OCI-M2 (cell line): ENCODE results near the gene CAMK2B.

ENCODE experiments used
- DNase-seq: peaks from one replicate; lab custom pipeline; 2025; ENCODE audit not compliant: unreplicated experiment; lab: John Stamatoyannopoulos, UW

CAMK2B gene

DNA sequence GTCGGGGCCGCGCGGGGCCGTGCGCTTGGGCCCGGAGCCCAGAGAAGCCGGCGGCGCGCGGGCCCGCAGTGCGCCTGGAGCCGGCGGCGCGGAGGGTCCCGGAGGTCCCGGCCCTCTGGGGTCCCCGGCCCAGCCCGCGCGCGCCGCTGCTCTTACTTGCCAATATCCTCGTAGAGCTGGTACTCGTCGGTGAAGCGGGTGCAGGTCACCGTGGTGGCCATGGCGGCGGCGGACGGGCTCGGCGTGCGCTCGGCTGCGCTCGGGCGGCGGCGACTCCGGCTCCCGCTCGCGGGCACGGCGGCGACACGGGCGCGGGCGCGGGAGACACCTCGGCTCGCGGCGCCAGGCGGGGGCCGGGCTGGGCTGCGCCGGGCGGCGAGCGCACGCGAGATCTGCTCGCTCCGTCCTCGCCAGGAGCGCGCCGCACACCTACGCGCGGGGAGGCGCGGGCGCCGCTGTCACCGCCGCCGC is at the start of gene CAMK2B:
CAMK2B (minus strand) TSS at position 394 of the 471 bp plus-strand sequence; CDS start at position 221, 173 bp downstream.
- DNase-seq = no peak

DNA sequence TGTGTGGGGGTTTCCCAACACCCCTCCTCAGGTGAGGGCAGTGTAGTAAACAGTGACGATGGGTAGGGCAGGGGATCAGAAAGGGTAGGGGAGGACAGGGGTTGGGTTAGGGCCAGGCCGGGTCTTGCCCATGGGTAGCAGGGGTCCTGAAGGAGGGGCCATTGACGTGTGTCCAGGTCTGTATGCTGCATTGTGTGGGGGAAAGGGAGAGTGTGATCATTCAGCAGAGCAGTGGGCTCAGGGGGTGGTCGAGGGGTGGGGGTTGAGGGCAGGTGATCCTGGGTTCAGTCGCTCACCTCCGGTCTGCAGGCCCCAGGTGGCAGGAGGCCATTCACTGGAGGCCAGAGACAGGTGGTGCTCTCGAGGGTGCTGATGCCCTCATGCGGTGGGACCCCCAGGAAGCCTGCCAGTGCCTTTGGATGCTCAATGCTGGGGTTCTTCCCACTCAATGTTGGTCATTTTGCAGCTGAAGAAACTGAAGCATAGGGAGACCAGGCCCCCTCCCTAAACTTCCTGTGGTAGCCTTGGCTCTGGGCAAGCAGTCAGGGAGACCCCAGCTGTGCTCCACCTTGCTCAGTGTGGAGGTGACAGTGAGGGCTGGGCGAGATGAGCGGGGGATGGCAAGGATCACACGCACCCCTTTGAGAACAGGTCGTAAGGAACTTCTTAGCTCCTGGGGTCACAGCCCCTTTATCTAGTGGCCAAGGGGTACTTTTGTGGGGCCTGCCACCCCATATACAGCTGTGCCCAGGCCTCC is 48.8 kb upstream of the CAMK2B start:
- DNase-seq = no peak

DNA sequence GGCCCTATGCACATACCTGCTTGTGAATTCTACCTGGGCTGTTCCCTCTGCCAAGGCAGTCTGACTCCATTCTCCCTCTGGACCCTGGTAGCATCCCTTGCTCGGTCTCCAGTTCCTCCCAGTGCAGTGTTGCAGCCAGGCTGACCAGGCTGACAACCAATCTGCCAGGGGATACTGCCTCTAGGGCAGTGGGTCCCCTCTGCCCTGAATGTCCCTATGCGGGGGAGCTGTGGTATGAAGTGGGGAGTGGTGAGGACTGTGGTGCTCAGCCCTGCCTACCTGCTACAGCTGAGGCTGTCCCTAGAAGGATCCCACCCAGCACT is 48.0 kb upstream of the CAMK2B start:
- no peak for DNase-seq

- no peak for DNase-seq
Measured at GRCh38 chr7:44372560-44373417, 47.4 kb upstream of the CAMK2B start.

GRCh38 chr7:44368885-44369284 is 43.5 kb upstream of the CAMK2B start:
- DNase-seq = no peak

DNA sequence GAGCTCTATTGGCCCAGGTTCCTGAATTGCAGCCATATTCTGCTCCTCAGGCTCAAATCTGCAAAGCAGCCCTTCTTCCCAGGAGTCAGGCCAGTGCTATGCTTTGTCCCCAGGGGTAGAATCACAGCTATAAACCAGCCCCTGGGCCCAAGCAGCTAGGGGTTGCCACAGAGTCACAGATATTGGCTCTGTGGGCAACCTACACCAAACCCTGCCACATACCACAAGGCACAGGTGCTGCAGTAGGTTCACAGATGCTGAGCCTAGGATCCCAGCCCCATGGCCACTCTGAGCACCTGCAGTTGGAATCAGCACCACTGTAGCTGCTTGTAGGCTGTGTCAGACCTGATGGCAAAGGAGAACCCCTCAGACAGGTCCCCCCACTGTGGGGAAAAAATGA is 43.1 kb upstream of the CAMK2B start:
- DNase-seq = no peak

GRCh38 chr7:44367475-44368043 is 42.2 kb upstream of the CAMK2B start:
- no peak for DNase-seq

DNA sequence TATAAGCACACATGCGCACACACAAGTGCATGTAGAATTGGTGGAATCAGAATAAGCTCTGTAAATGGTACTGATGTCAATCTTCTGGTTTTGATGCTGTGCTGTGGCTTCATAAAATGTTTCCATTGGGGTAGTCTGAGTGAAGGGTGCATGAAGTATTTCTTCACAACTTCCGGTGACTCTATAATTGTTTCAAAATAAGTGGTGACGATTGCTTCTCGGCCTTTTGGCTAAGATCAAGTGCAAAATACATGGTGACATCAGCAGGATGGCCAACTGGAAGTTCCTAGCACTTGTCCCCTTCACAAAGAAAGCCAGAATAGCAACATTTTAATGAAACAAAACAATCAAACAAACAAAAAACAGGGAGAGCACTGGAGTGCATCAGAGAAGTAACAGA is 41.6 kb upstream of the CAMK2B start:
- no peak for DNase-seq

GRCh38 chr7:44353668-44354067 is 28.3 kb upstream of the CAMK2B start:
- DNase-seq = no peak

DNA sequence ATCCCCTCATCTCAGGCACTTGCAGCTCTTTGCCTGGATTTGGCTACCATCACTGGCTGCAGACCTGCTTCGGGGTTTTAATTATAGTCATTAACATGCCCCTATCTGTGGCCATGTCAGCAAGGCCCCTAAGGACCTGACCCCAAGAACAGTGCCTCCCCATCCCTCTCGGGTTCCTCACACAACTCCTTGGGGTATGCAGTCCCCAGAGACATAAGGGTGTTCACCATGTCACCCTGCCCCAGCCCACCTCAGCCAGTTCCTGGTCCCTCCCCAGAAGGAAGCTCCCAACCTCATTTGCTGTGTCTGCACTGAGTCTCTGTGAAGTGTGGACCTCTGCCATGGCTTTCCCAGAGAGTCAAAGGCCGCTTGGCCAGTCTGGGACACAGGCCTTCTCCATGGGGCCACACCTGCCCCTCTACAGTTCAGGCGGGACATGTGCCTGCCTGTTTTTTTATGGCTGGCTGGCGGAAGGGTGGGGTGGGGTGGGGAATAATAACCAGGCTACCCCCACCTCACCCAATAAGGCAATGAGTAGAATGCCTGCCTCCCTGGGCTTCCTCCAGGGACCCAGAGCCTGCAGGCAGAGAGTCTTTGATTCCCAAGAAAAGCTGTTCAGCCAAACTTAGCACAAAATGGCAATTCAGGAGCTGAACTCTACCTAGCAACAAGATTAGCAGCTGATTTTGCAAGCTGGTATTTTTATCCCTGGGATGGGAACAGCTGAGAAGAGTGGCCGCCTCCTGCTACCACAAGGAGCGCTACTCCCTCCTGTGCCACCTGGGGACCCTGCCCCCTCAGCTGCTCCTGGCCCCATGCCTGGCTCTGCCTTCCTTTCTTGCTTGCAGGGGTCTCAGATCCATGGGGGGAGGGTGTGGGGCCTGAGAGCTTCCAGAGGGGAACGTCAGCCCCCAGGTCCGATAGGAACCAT is 23.7 kb upstream of the CAMK2B start:
- DNase-seq = no peak

- DNase-seq = no peak
Measured at GRCh38 chr7:44348300-44348699, 22.9 kb upstream of the CAMK2B start.

DNA sequence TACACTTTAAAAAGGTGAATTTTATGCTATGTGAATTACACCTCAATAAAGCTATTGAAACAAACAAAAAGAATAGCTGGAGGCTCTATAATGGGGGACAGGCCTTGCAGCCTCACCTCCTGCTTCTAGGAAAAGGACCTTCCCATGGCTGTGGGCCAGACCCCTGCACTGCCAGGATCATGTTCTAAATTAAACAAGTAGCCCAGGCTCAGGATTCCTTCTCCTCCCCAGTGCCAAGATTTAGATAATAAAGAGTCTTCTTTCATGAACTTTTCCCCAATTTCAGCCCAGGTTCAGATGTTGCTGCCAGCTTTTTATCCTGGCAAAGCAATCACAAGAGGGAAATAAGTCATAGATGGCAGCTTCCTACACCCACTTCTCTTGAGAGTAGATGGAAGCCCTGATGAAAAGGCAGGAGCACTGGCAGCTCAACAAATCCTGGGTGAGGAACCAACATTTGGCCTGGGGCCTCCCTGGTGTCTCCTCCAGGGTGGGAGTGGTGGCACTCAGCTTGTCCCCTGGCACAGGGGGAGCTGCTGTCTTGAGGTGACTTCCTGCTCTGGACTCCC is 22.2 kb upstream of the CAMK2B start:
- no peak for DNase-seq

DNA sequence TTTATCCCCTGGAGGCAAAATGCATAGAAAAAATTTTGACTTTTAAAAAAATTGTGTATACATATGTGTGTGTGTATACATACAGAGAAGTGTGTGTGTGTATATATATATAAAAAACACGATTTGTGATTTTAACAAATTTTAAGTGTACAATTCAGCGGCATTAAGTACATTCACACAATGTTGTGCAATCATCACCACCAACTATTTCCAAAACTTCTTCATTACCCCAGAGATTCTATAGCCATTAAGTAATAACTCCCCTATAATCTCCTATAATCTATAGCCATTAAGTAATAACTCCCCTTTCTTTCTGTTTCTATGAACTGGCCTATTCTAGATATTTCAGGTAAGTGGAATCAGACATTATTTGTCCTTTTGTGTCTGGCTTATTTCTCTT is 20.7 kb upstream of the CAMK2B start:
- DNase-seq = no peak

DNA sequence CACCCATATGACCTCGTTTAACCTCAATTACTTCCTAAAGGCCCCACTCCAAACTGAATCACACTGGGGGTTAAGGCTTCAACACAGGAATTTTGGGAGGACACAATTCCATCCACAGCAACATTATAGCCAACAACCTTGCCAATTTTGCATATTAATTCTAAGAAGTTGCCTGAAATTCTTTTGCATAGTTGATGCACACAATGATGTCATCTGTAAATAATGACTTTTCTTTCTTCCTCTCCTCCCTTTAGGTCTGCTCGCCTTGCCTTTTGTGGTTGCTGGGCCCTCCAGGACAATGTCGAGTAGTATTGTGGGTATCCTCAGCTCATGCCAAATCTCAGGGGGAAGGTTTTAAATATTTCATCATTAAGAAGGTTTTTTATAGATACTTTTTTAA is 16.0 kb upstream of the CAMK2B start:
- no peak for DNase-seq

DNA sequence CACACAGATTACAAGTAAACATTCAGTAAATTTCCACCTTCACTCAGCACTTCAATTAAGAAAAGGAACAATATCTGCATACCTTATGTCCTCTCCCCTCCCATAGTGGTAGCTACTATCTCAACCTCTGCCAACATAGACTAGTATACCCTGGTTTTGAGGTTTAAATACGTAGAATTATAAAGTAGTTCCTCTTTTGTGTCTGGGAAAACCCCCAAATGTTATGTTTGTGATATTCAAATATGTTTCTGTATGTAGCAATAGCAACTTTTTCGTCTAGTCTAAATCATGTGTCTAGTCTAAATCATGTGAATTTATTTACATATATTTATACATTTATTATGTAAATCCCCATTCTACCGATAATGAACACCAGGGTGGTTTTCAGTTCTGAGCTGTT is 13.2 kb upstream of the CAMK2B start:
- DNase-seq = no peak

DNA sequence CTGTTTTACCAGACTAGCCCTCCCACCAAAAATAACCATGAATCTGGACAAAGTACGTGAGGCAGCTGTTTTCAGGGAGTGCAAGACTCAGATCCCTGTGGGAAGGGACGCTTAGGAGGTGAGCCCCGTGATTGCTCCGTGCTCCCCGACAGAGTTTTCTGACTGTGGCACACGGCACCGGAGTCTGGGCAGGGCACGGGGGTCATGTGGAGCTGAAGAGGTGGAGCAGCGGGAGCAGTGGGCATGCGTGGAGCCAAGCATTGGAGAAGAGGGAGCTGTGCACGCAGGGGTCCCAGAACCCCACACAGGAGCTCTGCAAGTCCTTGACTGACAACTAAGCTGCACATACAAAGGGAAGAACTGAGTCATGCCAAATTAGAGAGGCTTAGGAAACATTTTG is 11.1 kb upstream of the CAMK2B start:
- no peak for DNase-seq

GRCh38 chr7:44335184-44335583 is 9.8 kb upstream of the CAMK2B start:
- no peak for DNase-seq

DNA sequence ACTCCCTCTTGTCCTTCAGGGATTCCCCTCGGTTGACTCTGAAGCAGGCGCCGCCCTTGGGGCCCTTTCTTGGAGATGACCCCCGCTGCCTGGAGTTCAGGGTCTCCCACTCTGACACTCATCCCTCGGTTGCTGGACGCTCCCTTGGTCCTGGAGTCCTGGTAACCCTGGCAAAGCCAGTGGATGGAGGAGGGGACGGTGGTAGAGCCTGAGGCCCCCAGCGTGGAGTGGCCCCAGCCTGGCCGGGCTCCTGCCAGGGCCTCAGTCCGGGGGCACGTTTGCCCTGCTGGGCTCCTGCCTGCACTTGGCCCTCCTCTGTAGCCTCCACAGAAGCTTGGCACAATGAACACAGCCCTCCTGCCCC is 9.3 kb upstream of the CAMK2B start:
- DNase-seq = no peak

GRCh38 chr7:44333911-44334733 is 8.7 kb upstream of the CAMK2B start:
- DNase-seq = no peak

GRCh38 chr7:44331682-44332081 is 6.3 kb upstream of the CAMK2B start:
- no peak for DNase-seq
